Bronchial epithelial cell (primary cell): ENCODE measurements around the gene ZNF407. TPM values are rescaled to one million over a fixed set of nuclear protein-coding genes. Genes with fewer than 3 reads are reported as not detected.

Source experiments
- DNase-seq: peaks from one replicate; pipeline ENCODE4 v3.0.0-alpha.2; 2010; ENCODE audit warnings: low read depth
- FAIRE-seq: peaks from 2 replicates; lab custom pipeline; 2011; peaks lifted over from hg19 to GRCh38; lab: Jason Lieb, UNC
- H3K27me3 ChIP-seq: 2 replicates; pipeline ENCODE4 v1.5.1; 2011; ENCODE audit warnings: low read length; ENCODE audit not compliant: control insufficient read depth, insufficient read depth
- H3K36me3 ChIP-seq: 2 replicates; pipeline ENCODE4 v1.5.1; 2011; ENCODE audit warnings: low read length; ENCODE audit not compliant: control insufficient read depth, insufficient read depth
- H3K4me3 ChIP-seq: 2 replicates; pipeline ENCODE4 v1.5.1; 2011; ENCODE audit warnings: mild to moderate bottlenecking, low read depth, low read length, control low read depth
- total RNA-seq: library from RNA; depleted of rRNA; stranded (reverse); fragments of >200 nt; gene quantifications from 2 replicates; pipeline ENCODE4 v1.2.1, GENCODE V29; 2014
- TF ChIP-seq, protein P1 (sequence below): IDR thresholded peaks from 2 replicates; pipeline ENCODE4 v1.5.1; 2011; ENCODE audit warnings: mild to moderate bottlenecking, moderate library complexity, low read length, control low read depth, inconsistent platforms; ENCODE audit not compliant: insufficient read depth, severe bottlenecking

Gene ZNF407
- total RNA-seq, 1 donor from 2014 or later: 10.0 TPM

DNA sequence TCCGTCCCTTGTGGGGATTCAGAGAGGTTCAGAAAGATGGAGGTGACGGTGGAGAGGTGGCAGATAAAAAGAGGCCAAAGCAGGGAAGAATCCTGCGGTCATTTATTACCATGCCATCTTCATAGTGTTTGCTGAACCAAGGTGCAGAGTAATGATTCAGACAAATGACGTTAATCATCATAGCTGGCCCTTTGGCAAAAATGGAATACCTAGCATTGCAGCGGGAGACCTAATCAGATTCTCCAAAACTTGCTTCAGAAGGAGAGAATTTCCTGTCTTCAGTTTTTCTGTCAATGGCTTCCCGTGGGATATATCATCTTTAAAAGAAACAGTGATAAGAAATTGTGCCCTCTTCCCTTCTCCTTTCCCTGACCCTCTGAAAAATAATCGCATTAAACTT, 435.8 kb downstream of the ZNF407 start:
- H3K27me3 ChIP-seq: no peaks in the 10 kb centered on the region
- TF ChIP-seq, protein P1, sequence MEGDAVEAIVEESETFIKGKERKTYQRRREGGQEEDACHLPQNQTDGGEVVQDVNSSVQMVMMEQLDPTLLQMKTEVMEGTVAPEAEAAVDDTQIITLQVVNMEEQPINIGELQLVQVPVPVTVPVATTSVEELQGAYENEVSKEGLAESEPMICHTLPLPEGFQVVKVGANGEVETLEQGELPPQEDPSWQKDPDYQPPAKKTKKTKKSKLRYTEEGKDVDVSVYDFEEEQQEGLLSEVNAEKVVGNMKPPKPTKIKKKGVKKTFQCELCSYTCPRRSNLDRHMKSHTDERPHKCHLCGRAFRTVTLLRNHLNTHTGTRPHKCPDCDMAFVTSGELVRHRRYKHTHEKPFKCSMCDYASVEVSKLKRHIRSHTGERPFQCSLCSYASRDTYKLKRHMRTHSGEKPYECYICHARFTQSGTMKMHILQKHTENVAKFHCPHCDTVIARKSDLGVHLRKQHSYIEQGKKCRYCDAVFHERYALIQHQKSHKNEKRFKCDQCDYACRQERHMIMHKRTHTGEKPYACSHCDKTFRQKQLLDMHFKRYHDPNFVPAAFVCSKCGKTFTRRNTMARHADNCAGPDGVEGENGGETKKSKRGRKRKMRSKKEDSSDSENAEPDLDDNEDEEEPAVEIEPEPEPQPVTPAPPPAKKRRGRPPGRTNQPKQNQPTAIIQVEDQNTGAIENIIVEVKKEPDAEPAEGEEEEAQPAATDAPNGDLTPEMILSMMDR: no peak
- FAIRE-seq (no peak), DNase-seq (no peak)
- no peak overlapping the region for H3K4me3 ChIP-seq
- no peaks in the 10 kb centered on the region for H3K36me3 ChIP-seq

- H3K4me3 ChIP-seq: no peak overlapping the region
- no peaks in the 10 kb centered on the region for H3K36me3 ChIP-seq
- no peaks in the 10 kb centered on the region for H3K27me3 ChIP-seq
- FAIRE-seq: no peak
- TF ChIP-seq, protein P1: no peak
- no peak for DNase-seq
Measured at GRCh38 chr18:75034937-75035336, 437.3 kb downstream of the ZNF407 start.

DNA sequence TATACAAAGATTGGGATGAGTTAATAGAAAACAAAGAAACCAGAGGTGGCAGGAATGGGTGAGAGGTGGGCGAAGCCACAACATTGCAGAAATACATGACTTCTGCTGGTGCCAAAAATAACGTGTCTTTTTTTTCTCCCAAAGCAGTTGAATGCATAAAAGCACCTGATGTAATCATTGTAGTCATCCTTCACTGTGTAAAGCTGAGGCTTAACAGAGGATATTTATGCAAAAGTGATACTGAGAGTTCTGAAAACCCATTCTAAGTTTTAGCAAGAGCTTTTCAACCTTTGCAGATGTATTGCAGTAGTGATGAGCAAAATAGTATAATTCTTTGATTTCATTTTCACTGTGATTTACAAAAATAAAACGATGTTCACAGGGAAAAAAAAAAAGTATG, 438.3 kb downstream of the ZNF407 start:
- no peak for FAIRE-seq
- TF ChIP-seq, protein P1: no peak

DNA sequence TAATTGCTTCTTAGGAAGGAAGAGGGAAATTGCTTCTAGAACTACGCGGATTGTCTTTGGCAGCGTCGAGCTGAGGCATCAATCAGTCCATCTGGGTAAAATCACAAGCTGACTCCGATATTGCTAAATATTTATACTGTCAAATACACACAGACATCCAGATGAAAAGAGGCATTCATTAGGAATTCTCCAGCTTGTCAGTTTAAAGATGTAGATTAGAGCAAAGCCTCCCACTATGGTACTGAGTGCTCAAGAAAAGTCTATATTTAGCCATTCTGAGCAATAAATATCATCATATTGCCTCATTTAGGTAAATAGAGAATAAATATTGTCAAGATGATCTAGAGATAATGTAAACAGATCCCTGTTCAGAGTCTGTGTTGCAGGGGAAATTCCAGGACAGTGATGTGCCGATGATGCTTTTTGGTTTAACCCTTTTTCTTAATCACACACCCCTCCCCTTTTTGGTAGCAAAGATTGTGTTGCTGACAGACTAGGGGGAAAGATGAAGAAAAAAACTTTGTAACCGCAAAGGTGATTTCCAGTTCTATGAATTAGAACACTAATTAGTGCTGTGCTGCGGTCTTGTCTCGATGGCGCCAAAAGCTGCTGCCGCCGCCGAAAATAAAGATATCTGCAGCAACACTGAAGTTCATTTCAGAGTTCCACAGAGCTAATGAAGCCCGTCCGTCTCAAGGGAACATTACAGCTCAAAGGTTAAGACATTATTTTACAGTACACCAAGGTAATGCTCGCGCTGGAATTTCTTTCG, 439.4 kb downstream of the ZNF407 start:
- H3K4me3 ChIP-seq: no peak overlapping the region
- no peaks in the 10 kb centered on the region for H3K36me3 ChIP-seq
- H3K27me3 ChIP-seq: no peaks in the 10 kb centered on the region
- FAIRE-seq: no peak
- TF ChIP-seq, protein P1: no peak
- no peak for DNase-seq

More for the DNA sequence above, 438.3 kb downstream of the ZNF407 start:
- no peak overlapping the region for H3K4me3 ChIP-seq
- H3K27me3 ChIP-seq: no peaks in the 10 kb centered on the region
- DNase-seq: no peak
- H3K36me3 ChIP-seq: no peaks in the 10 kb centered on the region

DNA sequence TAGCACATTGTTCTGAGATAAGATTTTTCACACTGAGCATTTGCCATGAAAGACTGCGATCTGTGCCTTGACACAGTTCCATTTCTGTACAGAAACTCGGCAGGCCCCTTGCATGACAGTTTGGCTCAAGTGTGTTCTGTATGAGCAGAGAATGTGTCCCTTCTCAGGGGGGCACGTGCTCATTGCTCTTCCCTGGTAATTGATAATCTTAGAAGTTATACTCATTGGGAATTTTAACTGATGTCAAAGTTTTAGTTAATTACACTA, 440.0 kb downstream of the ZNF407 start:
- FAIRE-seq: no peak
- DNase-seq: no peak
- Histone ChIP-seq H3K27me3 (no peaks in the 10 kb centered on the region), H3K4me3 (no peak overlapping the region), H3K36me3 (no peaks in the 10 kb centered on the region)
- TF ChIP-seq, protein P1: no peak

GRCh38 chr18:75041586-75041985, 443.9 kb downstream of the ZNF407 start:
- peak; percentile 41 for DNase-seq
- no peak overlapping the region for H3K4me3 ChIP-seq
- TF ChIP-seq, protein P1: peak; percentile 54
- no peaks in the 10 kb centered on the region for H3K36me3 ChIP-seq
- FAIRE-seq: no peak
- no peaks in the 10 kb centered on the region for H3K27me3 ChIP-seq
